Tibial artery (tissue), 4 donors: ENCODE results near the gene USF1.

Source experiments
- DNase-seq, 2 donors: peaks; one replicate each; pipeline ENCODE4 v3.0.0-alpha.2; 2019
- H3K27ac ChIP-seq, 2 donors: fragments of 200-600 bp; sonication (generic) in 1 of 2; 1 replicate in 1 of 2; 2 replicates in 1 of 2; pipeline ENCODE4 v1.5.1; 2018 to 2019; ENCODE audit warnings: mild to moderate bottlenecking in 1 of 2
- H3K27me3 ChIP-seq, 2 donors: fragments of 200-600 bp; sonication (generic) in 1 of 2; one replicate each; pipeline versions ENCODE4 v1.5.1 to v1.6.0; 2016 to 2019
- H3K36me3 ChIP-seq, 3 donors: fragments of 200-600 bp; sonication (generic) in 2 of 3; one replicate each; pipeline ENCODE4 v1.5.1; 2016 to 2019; ENCODE audit warnings: mild to moderate bottlenecking in 2 of 3
- H3K4me1 ChIP-seq, 4 donors: fragments of 200-600 bp; sonication (generic) in 2 of 4; 1 replicate in 3 of 4; 2 replicates in 1 of 4; pipeline ENCODE4 v1.5.1; 2016 to 2019
- H3K4me3 ChIP-seq, 2 donors: fragments of 200-600 bp; sonication (generic) in 1 of 2; 1 replicate in 1 of 2; 2 replicates in 1 of 2; pipeline ENCODE4 v1.5.1; 2018 to 2019; ENCODE audit warnings: mild to moderate bottlenecking in 2 of 2
- H3K9me3 ChIP-seq, 3 donors: fragments of 200-600 bp; sonication (generic) in 1 of 3; one replicate each; pipeline ENCODE4 v1.5.1; 2016 to 2019
- CTCF ChIP-seq, 2 experiments: fragments of 200-600 bp in 1 of 2; fragments of 450-650 bp in 1 of 2; IDR thresholded peaks; one replicate each; pipeline ENCODE4 v1.5.1; 2017 to 2019; ENCODE audit warnings: antibody characterized with exemption in 2 of 2, mild to moderate bottlenecking in 1 of 2, moderate library complexity in 1 of 2
- intact Hi-C: fragments of 100-400 bp; cut with DNase I; formaldehyde crosslinking; loops from one replicate; pipeline ENCODE4 v1.15.0; 2023; ENCODE audit warnings: low total_unique reads

The USF1 gene

GRCh38 chr1:161061419-161061818, 15.6 kb upstream of the USF1 start:
- TF ChIP-seq CTCF (IDR thresholded peaks at IDR 0.05) = no peak
- DNase-seq = no peak
- Histone ChIP-seq H3K27ac (no peak overlapping the region), H3K9me3 (no peaks in the 10 kb centered on the region), H3K4me1 (no peaks in the 10 kb centered on the region), H3K36me3 (no peaks in the 10 kb centered on the region), H3K4me3 (no peak overlapping the region), H3K27me3 (peaks cover 0 to 29% of the 10 kb centered on the region in 2 donors)
- intact Hi-C loops = no loop called here

- Histone ChIP-seq H3K27me3 (peaks cover 0 to 27% of the 10 kb centered on the region in 2 donors), H3K4me1 (no peaks in the 10 kb centered on the region), H3K9me3 (no peaks in the 10 kb centered on the region), H3K4me3 (no peak overlapping the region), H3K36me3 (no peaks in the 10 kb centered on the region), H3K27ac (no peak overlapping the region)
- no peak for DNase-seq
- no peak for TF ChIP-seq CTCF (IDR thresholded peaks at IDR 0.05)
- intact Hi-C loops = no loop called here
Measured at GRCh38 chr1:161059293-161059692, 13.5 kb upstream of the USF1 start.

- Histone ChIP-seq H3K4me1 (no peaks in the 10 kb centered on the region), H3K9me3 (no peaks in the 10 kb centered on the region), H3K36me3 (no peaks in the 10 kb centered on the region), H3K27ac (no peak overlapping the region), H3K27me3 (peaks cover 0 to 25% of the 10 kb centered on the region in 2 donors), H3K4me3 (no peak overlapping the region)
- TF ChIP-seq CTCF (IDR thresholded peaks at IDR 0.05) = no peak
- intact Hi-C loops = no loop called here
- no peak for DNase-seq
Measured at GRCh38 chr1:161054805-161055204, 9.0 kb upstream of the USF1 start.

- DNase-seq = no peak
- no peak overlapping the region for H3K27ac ChIP-seq
- H3K4me1 ChIP-seq = no peaks in the 10 kb centered on the region
- intact Hi-C loops = no loop called here
- no peak overlapping the region for H3K4me3 ChIP-seq
- H3K36me3 ChIP-seq = no peaks in the 10 kb centered on the region
- no peaks in the 10 kb centered on the region for H3K9me3 ChIP-seq
- peaks cover 0 to 25% of the 10 kb centered on the region in 2 donors for H3K27me3 ChIP-seq
- no peak for TF ChIP-seq CTCF (IDR thresholded peaks at IDR 0.05)
Measured at GRCh38 chr1:161054232-161054631, 8.5 kb upstream of the USF1 start.

GRCh38 chr1:161052899-161053298, 7.1 kb upstream of the USF1 start:
- intact Hi-C loops = no loop called here
- DNase-seq = no peak
- no peaks in the 10 kb centered on the region for H3K4me1 ChIP-seq
- H3K27ac ChIP-seq = no peak overlapping the region
- H3K9me3 ChIP-seq = no peaks in the 10 kb centered on the region
- no peaks in the 10 kb centered on the region for H3K36me3 ChIP-seq
- H3K4me3 ChIP-seq = no peak overlapping the region
- no peak for TF ChIP-seq CTCF (IDR thresholded peaks at IDR 0.05)
- H3K27me3 ChIP-seq = peaks cover 0 to 22% of the 10 kb centered on the region in 2 donors

- Histone ChIP-seq H3K27me3 (peaks cover 0 to 7% of the 10 kb centered on the region in 2 donors), H3K4me1 (peaks cover 0 to 4% (median 0%) of the 10 kb centered on the region in 4 donors), H3K27ac (no peak overlapping the region), H3K9me3 (no peaks in the 10 kb centered on the region), H3K4me3 (no peak overlapping the region), H3K36me3 (no peaks in the 10 kb centered on the region)
- intact Hi-C loops = no loop called here
- TF ChIP-seq CTCF (IDR thresholded peaks at IDR 0.05) = no peak
- no peak for DNase-seq
Measured at GRCh38 chr1:161051219-161051618, 5.4 kb upstream of the USF1 start.
